ENCODE data around the gene PACRG.
"Not testable (repeated sequence)": the region's sequence is repeated elsewhere in the genome, so short reads cannot be mapped to it uniquely, and the experiment has no call there.

The PACRG gene

GRCh38 chr6:163313981-163314380, 586.2 kb downstream of the PACRG start:
- H4K8ac ChIP-seq (ENCODE audit: low read length): no peak overlapping the region
- no peak overlapping the region for H2BK12ac ChIP-seq (ENCODE audit: low read length in 2 of 2)
- H3K9ac ChIP-seq (ENCODE audit: low read length): no peak overlapping the region
- H3K9me3 ChIP-seq (ENCODE audit: control insufficient read depth, low read length): no peaks in the 10 kb centered on the region
- no peak overlapping the region for H4K91ac ChIP-seq (ENCODE audit: low read length)
- H2BK120ac ChIP-seq (ENCODE audit: low read depth, low read length): no peak overlapping the region
- no peaks in the 10 kb centered on the region for H3K79me1 ChIP-seq (replicated peaks; ENCODE audit: low read length, poor library complexity, severe bottlenecking)
- no peak overlapping the region for H3K23ac ChIP-seq (ENCODE audit: low read length in 2 of 2)
- no peak overlapping the region for H3K18ac ChIP-seq (ENCODE audit: low read depth in 1 of 2, low read length in 2 of 2)
- no peak overlapping the region for H3K4me3 ChIP-seq (ENCODE audit: insufficient read depth in 1 of 2, low read depth in 1 of 2, low read length in 2 of 2)
- H3K36me3 ChIP-seq (ENCODE audit: control insufficient read depth in 1 of 2, insufficient read depth in 2 of 2, low read depth in 1 of 2, low read length in 2 of 2): no peaks in the 10 kb centered on the region
- no peak overlapping the region for H3K4me2 ChIP-seq (ENCODE audit: low read length, poor library complexity, severe bottlenecking)
- H2AFZ ChIP-seq (ENCODE audit: low read depth, low read length): no peak overlapping the region
- no peak overlapping the region for H3K27ac ChIP-seq (ENCODE audit: low read length, poor library complexity, severe bottlenecking)
- H2BK5ac ChIP-seq (ENCODE audit: low read depth, low read length, poor library complexity, severe bottlenecking): no peak overlapping the region
- H3K4ac ChIP-seq (ENCODE audit: low read depth in 1 of 2, low read length in 2 of 2): no peak overlapping the region
- peaks cover 7% of the 10 kb centered on the region for H3K4me1 ChIP-seq (ENCODE audit: control insufficient read depth, insufficient read depth, low read depth, low read length)
- WGBS: 100% methylated on average over 4 of the region's 5 CpGs
- H3K14ac ChIP-seq (ENCODE audit: low read length in 2 of 2): no peak overlapping the region
- no peak for DNase-seq
- no peaks in the 10 kb centered on the region for H3K27me3 ChIP-seq (ENCODE audit: control insufficient read depth in 1 of 2, insufficient read depth in 1 of 2, low read length in 2 of 2)
- H2BK15ac ChIP-seq (ENCODE audit: low read depth, poor library complexity, severe bottlenecking): no peak overlapping the region
- H2AK5ac ChIP-seq (ENCODE audit: low read length, severe bottlenecking): no peak overlapping the region

- Histone ChIP-seq H2BK5ac (ENCODE audit: low read depth, low read length, poor library complexity, severe bottlenecking) (no peak overlapping the region), H3K9me3 (ENCODE audit: control insufficient read depth, low read length) (no peaks in the 10 kb centered on the region), H3K4ac (ENCODE audit: low read depth in 1 of 2, low read length in 2 of 2) (no peak overlapping the region), H3K4me2 (ENCODE audit: low read length, poor library complexity, severe bottlenecking) (no peak overlapping the region), H3K9ac (ENCODE audit: low read length) (no peak overlapping the region), H3K27ac (ENCODE audit: low read length, poor library complexity, severe bottlenecking) (no peak overlapping the region), H3K4me1 (ENCODE audit: control insufficient read depth, insufficient read depth, low read depth, low read length) (peaks cover 5% of the 10 kb centered on the region), H3K18ac (ENCODE audit: low read depth in 1 of 2, low read length in 2 of 2) (no peak overlapping the region), H3K27me3 (ENCODE audit: control insufficient read depth in 1 of 2, insufficient read depth in 1 of 2, low read length in 2 of 2) (no peaks in the 10 kb centered on the region), H4K8ac (ENCODE audit: low read length) (no peak overlapping the region), H2BK12ac (ENCODE audit: low read length in 2 of 2) (no peak overlapping the region), H2BK15ac (ENCODE audit: low read depth, poor library complexity, severe bottlenecking) (no peak overlapping the region), H2BK120ac (ENCODE audit: low read depth, low read length) (no peak overlapping the region), H3K23ac (ENCODE audit: low read length in 2 of 2) (no peak overlapping the region), H2AFZ (ENCODE audit: low read depth, low read length) (no peak overlapping the region), H4K91ac (ENCODE audit: low read length) (no peak overlapping the region), H3K14ac (ENCODE audit: low read length in 2 of 2) (no peak overlapping the region), H3K4me3 (ENCODE audit: insufficient read depth in 1 of 2, low read depth in 1 of 2, low read length in 2 of 2) (no peak overlapping the region), H3K79me1 (replicated peaks; ENCODE audit: low read length, poor library complexity, severe bottlenecking) (no peaks in the 10 kb centered on the region), H2AK5ac (ENCODE audit: low read length, severe bottlenecking) (no peak overlapping the region), H3K36me3 (ENCODE audit: control insufficient read depth in 1 of 2, insufficient read depth in 2 of 2, low read depth in 1 of 2, low read length in 2 of 2) (no peaks in the 10 kb centered on the region)
- DNase-seq: no peak
- 91% methylated on average over 8 of the region's 11 CpGs for WGBS
These were observed 587.2 kb downstream of the PACRG start for GRCh38 chr6:163314791-163315470.

GRCh38 chr6:163316866-163317495, 589.2 kb downstream of the PACRG start:
- not testable (repeated sequence) for H3K23ac ChIP-seq (ENCODE audit: low read length in 2 of 2); H3K79me1 ChIP-seq (replicated peaks; ENCODE audit: low read length, poor library complexity, severe bottlenecking); H2BK15ac ChIP-seq (ENCODE audit: low read depth, poor library complexity, severe bottlenecking); H2BK5ac ChIP-seq (ENCODE audit: low read depth, low read length, poor library complexity, severe bottlenecking); H3K14ac ChIP-seq (ENCODE audit: low read length in 2 of 2); DNase-seq; H2BK120ac ChIP-seq (ENCODE audit: low read depth, low read length); H3K9me3 ChIP-seq (ENCODE audit: control insufficient read depth, low read length); H2BK12ac ChIP-seq (ENCODE audit: low read length in 2 of 2); H2AFZ ChIP-seq (ENCODE audit: low read depth, low read length); H3K27me3 ChIP-seq (ENCODE audit: control insufficient read depth in 1 of 2, insufficient read depth in 1 of 2, low read length in 2 of 2); H3K27ac ChIP-seq (ENCODE audit: low read length, poor library complexity, severe bottlenecking); H2AK5ac ChIP-seq (ENCODE audit: low read length, severe bottlenecking); H4K8ac ChIP-seq (ENCODE audit: low read length); H3K4me3 ChIP-seq (ENCODE audit: insufficient read depth in 1 of 2, low read depth in 1 of 2, low read length in 2 of 2); H3K4ac ChIP-seq (ENCODE audit: low read depth in 1 of 2, low read length in 2 of 2); H3K9ac ChIP-seq (ENCODE audit: low read length); H3K4me1 ChIP-seq (ENCODE audit: control insufficient read depth, insufficient read depth, low read depth, low read length); H4K91ac ChIP-seq (ENCODE audit: low read length); H3K18ac ChIP-seq (ENCODE audit: low read depth in 1 of 2, low read length in 2 of 2); H3K4me2 ChIP-seq (ENCODE audit: low read length, poor library complexity, severe bottlenecking); H3K36me3 ChIP-seq (ENCODE audit: control insufficient read depth in 1 of 2, insufficient read depth in 2 of 2, low read depth in 1 of 2, low read length in 2 of 2)
- 93% methylated on average over 12 of the region's 12 CpGs for WGBS

GRCh38 chr6:163318071-163318786, 590.5 kb downstream of the PACRG start:
- Histone ChIP-seq H3K4me2 (ENCODE audit: low read length, poor library complexity, severe bottlenecking) (no peak overlapping the region), H2BK5ac (ENCODE audit: low read depth, low read length, poor library complexity, severe bottlenecking) (no peak overlapping the region), H3K4ac (ENCODE audit: low read depth in 1 of 2, low read length in 2 of 2) (no peak overlapping the region), H2AFZ (ENCODE audit: low read depth, low read length) (no peak overlapping the region), H3K18ac (ENCODE audit: low read depth in 1 of 2, low read length in 2 of 2) (no peak overlapping the region), H3K4me1 (ENCODE audit: control insufficient read depth, insufficient read depth, low read depth, low read length) (peaks cover 6% of the 10 kb centered on the region), H2BK120ac (ENCODE audit: low read depth, low read length) (no peak overlapping the region), H4K91ac (ENCODE audit: low read length) (no peak overlapping the region), H3K23ac (ENCODE audit: low read length in 2 of 2) (no peak overlapping the region), H3K9ac (ENCODE audit: low read length) (no peak overlapping the region), H4K8ac (ENCODE audit: low read length) (no peak overlapping the region), H3K36me3 (ENCODE audit: control insufficient read depth in 1 of 2, insufficient read depth in 2 of 2, low read depth in 1 of 2, low read length in 2 of 2) (no peaks in the 10 kb centered on the region), H2BK12ac (ENCODE audit: low read length in 2 of 2) (no peak overlapping the region), H3K14ac (ENCODE audit: low read length in 2 of 2) (no peak overlapping the region), H3K79me1 (replicated peaks; ENCODE audit: low read length, poor library complexity, severe bottlenecking) (no peaks in the 10 kb centered on the region), H2BK15ac (ENCODE audit: low read depth, poor library complexity, severe bottlenecking) (no peak overlapping the region), H3K9me3 (ENCODE audit: control insufficient read depth, low read length) (no peaks in the 10 kb centered on the region), H3K27ac (ENCODE audit: low read length, poor library complexity, severe bottlenecking) (no peak overlapping the region), H3K27me3 (ENCODE audit: control insufficient read depth in 1 of 2, insufficient read depth in 1 of 2, low read length in 2 of 2) (no peaks in the 10 kb centered on the region), H2AK5ac (ENCODE audit: low read length, severe bottlenecking) (no peak overlapping the region), H3K4me3 (ENCODE audit: insufficient read depth in 1 of 2, low read depth in 1 of 2, low read length in 2 of 2) (no peak overlapping the region)
- no peak for DNase-seq
- 95% methylated on average over 10 of the region's 13 CpGs for WGBS
